Right lobe of liver (tissue), 4 donors: ENCODE measurements around the gene FKBP7.

Experiments used
- CTCF ChIP-seq, 4 donors: fragments of 200-600 bp in 3 of 4; fragments of 450-650 bp in 1 of 4; IDR thresholded peaks; one replicate each; pipeline versions ENCODE4 v1.5.1 to v1.8.0; 2016 to 2022; ENCODE audit warnings: antibody characterized with exemption in 4 of 4, mild to moderate bottlenecking in 2 of 4
- POLR2A ChIP-seq: fragments of 450-650 bp; IDR thresholded peaks from one replicate; pipeline ENCODE4 v1.6.1; 2017; ENCODE audit warnings: antibody characterized with exemption, mild to moderate bottlenecking
- donor health status: DM: no; HTN: no; CAD: no.
- donor health status: DM: no; HTN: no; CAD: no.
- donor health status: DM: no; HTN: yes; CAD: no.

DNA sequence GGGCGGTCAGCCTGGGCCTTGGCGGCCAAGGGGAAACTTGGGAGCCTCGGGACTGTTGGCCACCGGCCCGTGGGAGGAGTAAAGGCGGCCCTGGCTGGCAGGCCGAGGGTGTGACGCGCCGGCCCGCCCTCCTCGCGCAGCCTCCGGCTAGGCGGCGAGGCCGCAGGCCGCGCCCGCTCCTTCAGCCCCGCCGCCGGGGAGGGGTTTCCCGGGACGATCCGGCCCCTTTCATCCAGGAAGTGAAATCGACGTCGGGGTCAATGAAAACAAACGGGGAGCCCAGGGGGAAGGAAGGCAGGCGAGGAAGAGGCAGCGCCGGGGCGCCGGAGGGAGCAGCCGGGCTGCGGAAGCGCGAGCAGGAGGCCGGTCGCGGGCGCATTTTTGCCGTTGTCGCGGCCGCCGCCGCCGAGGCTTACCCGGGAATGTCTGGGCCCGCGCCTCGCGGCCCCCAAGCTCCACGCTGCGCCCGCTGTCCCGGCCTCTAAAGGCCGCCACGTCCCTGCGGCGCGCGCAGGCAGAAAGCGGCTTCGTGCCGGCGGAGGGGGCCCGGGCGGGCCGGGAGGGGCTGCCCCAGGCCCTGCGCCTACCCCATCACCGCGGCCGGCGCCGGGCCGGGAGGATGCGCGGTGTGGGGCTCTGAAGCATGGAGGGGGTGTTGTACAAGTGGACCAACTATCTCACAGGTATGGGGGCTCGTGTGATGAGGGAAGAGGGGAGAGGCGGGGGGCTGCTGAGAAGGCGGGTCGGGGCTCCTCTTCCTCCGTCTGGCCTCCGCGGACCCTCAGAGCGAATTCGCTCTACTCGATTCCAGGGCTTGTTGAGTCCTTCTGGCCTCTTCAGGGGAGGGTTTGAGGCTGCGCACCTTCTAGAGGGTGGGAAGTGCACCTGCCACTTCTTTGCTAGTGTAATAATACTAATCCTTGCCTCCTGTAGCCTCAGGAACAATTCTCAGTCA is 2.1 kb upstream of the FKBP7 start, which contains the start of gene PLEKHA3:
- TF ChIP-seq POLR2A (peak; percentile 92), CTCF (IDR thresholded peaks at IDR 0.05) (no peak)
